Loucy (cell line): ENCODE results near the gene FTCD.

ENCODE experiments used
- EZH2phosphoT487 ChIP-seq: fragments of 200-600 bp; IDR thresholded peaks from 2 replicates; pipeline ENCODE4 v1.6.1; 2018; ENCODE audit warnings: antibody characterized with exemption, mild to moderate bottlenecking, moderate library complexity, borderline replicate concordance
- TF ChIP-seq, protein P1 (sequence below): fragments of 200-600 bp; sonication (generic); conservative IDR thresholded peaks from 2 replicates; pipeline ENCODE4 v1.5.1; 2014; ENCODE audit warnings: mild to moderate bottlenecking, antibody characterized with exemption, low read length

DNA sequence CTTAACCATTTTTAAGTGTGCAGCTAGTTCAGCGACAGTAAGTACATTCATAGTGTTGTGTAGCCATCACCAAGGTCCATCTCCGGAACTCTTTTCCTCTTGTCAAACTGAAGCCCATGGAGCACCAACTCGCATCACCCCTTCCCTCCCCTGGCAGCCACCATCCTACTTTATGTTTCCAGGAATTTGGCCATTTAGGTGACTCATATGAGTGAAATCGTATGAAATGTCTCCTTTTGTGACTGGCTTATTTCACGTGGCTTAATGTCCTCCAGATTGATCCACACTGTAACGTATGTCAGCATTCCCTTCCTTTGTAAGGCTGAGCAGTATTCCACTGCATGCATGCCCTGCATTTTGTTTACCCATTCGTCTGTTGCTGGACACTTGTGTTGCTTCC lies 55.0 kb downstream of the FTCD start:
- TF ChIP-seq, protein P1, sequence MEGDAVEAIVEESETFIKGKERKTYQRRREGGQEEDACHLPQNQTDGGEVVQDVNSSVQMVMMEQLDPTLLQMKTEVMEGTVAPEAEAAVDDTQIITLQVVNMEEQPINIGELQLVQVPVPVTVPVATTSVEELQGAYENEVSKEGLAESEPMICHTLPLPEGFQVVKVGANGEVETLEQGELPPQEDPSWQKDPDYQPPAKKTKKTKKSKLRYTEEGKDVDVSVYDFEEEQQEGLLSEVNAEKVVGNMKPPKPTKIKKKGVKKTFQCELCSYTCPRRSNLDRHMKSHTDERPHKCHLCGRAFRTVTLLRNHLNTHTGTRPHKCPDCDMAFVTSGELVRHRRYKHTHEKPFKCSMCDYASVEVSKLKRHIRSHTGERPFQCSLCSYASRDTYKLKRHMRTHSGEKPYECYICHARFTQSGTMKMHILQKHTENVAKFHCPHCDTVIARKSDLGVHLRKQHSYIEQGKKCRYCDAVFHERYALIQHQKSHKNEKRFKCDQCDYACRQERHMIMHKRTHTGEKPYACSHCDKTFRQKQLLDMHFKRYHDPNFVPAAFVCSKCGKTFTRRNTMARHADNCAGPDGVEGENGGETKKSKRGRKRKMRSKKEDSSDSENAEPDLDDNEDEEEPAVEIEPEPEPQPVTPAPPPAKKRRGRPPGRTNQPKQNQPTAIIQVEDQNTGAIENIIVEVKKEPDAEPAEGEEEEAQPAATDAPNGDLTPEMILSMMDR, result no peak
- TF ChIP-seq EZH2phosphoT487, result no peak
